ENCODE results near the gene PDZK1IP1.
A peak's percentile ranks its signal among the peaks of the same experiment; 100 is the strongest.

The PDZK1IP1 gene

DNA sequence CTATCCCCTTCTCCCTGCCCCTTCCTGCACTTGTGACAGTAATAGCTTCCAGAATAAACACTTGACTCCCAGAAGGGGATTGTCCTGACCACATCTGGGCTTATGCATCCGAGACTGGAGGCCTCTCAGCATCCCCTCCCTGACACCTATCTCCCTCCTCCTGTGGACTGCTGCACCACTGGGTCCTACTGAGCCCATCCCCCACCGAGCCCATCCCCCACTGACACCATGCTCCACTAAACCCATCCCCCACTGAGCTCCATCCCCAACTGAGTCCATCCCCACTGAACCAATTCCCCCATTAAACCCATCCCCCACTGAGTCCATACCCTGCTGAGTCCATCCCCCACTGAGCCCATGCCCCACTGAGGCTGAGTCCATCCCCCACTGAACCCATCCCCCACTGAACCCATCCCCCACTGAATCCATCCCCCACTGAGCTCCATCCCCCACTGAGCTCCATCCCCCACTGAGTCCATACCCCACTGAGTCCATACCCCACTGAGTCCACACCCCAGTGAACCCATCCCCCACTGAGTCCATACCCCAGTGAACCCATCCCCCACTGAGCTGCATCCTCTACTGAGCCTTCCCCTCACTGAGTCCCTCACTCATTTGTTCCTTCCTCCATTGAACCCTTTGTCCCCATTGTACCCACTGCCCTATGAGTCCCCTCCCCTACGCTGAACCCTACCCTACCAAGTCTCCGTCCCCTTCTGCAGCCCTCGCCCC, 5.6 kb downstream of the PDZK1IP1 start:
- no peak for DNase-seq
- Mint-ChIP-seq H3K9me3 (no peaks in the 10 kb centered on the region), H3K4me1 (peaks cover 4 to 6% of the 10 kb centered on the region in 2 donors), H3K4me3 (no peak overlapping the region), H3K27me3 (peaks cover 52 to 76% of the 10 kb centered on the region in 2 donors), H3K36me3 (no peaks in the 10 kb centered on the region), H3K27ac (no peak overlapping the region)
- ATAC-seq (replicated peaks) = no peak

DNA sequence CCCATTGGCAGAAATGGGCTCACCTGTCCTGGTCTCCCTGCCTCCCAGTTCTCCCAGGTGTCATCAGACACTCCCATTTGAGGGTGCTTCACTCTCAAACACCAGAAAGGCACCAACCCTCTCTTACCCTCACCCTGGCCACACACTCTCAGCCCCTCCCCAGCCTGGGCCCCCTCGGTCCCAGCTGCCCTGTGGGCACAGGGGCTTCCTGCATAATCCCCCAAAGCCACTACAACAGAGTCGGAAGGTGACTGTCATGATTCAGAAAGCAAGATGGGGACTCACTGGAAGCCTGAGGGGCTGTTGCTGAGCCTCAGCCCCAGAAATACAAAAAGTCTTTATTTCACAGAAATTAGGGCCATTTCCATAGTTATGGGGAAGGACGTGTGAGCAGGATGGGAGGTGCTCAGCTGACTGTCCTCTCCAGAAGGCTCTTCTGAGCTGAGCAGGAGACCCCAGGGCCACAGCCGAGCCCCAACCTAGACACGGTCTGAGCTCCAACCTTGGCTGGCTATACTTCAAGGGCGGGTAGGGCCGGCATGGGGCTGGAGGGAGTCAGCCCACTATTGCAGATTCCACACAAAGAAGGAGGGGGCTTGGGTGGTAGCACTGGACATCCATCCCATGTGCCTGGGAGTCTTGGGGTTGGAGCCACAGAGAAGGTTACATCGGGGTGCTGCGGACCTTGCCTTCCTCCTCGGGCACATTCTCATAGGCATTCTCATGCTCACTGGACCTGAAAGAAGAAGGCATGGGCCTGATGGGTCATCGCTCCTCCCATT, 6.3 kb downstream of the PDZK1IP1 start:
- H3K4me3 Mint-ChIP-seq = no peak overlapping the region
- ATAC-seq (replicated peaks) (no peak), DNase-seq (no peak)
- no peaks in the 10 kb centered on the region for H3K36me3 Mint-ChIP-seq
- no peak overlapping the region for H3K27ac Mint-ChIP-seq
- peaks cover 59 to 83% of the 10 kb centered on the region in 2 donors for H3K27me3 Mint-ChIP-seq
- H3K9me3 Mint-ChIP-seq = no peaks in the 10 kb centered on the region
- H3K4me1 Mint-ChIP-seq = peaks cover 10 to 11% of the 10 kb centered on the region in 2 donors

DNA sequence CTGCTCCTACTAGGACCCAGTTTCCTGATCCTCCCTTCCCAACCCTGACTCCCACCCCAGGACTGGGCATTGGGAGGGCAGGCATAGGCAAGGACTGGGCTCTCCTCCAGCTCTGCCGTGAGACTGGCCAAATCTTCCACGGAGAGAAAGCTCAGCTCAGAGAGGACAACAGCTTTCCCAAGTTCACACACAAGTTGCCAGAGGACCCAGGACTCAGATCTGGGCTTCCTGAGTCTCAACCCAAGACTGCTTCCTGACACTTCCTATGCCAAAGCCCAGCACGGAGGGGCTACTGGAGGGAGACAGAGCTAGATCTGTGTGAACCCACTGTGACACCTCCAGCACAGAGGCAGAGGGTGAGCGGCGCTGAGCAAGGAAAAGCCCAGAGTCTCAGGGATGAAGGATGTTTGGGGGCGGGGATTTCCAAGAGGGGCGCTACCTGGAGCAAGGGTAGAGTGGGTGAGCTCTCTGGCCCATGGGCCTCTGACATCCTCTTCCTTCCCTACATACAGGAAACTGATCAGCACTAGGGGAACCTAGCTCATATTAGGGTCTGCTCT, 7.1 kb downstream of the PDZK1IP1 start:
- Mint-ChIP-seq H3K9me3 (no peaks in the 10 kb centered on the region), H3K4me3 (no peak overlapping the region), H3K36me3 (no peaks in the 10 kb centered on the region), H3K27me3 (peaks cover 64 to 89% of the 10 kb centered on the region in 2 donors), H3K27ac (no peak overlapping the region), H3K4me1 (peaks cover 10 to 11% of the 10 kb centered on the region in 2 donors)
- no peak for ATAC-seq (replicated peaks)
- DNase-seq = no peak

DNA sequence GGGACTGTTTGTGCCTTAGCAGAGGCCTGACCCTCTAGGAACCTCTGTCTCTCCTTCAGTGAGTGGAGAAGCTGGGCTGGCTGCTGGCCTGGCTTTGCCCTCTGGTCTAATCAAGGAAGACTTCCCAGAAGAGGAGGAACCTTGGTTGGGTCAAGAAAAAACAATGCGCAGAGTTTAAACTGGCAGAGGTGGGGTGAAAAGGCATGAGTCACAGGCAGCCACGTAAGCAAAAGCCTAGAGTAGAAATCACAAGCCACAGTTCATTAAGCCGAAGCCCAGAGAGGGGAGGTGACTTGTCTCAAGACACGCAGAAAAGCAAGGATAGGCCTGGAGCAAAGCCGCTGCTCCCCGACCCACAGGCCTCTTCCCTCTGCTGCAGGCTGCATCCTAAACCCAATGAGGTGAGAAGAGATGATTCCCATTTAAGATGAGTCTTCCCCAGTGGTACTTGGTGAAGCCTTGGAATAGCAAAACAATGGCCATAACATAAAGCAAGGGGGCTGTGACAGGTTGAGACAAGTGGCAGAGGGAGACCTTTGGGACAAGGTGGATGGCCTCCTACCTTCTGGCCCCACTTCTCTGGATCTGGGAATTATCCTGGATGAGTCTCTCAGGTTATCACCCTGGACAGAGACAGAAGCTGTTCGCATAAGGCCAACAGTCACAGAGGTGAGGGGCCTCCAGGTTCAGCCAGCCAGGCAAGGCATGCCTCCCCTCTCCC, 7.7 kb downstream of the PDZK1IP1 start:
- no peak overlapping the region for H3K4me3 Mint-ChIP-seq
- H3K27me3 Mint-ChIP-seq = peaks cover 63 to 83% of the 10 kb centered on the region in 2 donors
- H3K27ac Mint-ChIP-seq = no peak overlapping the region
- no peaks in the 10 kb centered on the region for H3K9me3 Mint-ChIP-seq
- ATAC-seq (replicated peaks) = no peak
- no peaks in the 10 kb centered on the region for H3K36me3 Mint-ChIP-seq
- peaks cover 10 to 11% of the 10 kb centered on the region in 2 donors for H3K4me1 Mint-ChIP-seq
- DNase-seq = no peak

DNA sequence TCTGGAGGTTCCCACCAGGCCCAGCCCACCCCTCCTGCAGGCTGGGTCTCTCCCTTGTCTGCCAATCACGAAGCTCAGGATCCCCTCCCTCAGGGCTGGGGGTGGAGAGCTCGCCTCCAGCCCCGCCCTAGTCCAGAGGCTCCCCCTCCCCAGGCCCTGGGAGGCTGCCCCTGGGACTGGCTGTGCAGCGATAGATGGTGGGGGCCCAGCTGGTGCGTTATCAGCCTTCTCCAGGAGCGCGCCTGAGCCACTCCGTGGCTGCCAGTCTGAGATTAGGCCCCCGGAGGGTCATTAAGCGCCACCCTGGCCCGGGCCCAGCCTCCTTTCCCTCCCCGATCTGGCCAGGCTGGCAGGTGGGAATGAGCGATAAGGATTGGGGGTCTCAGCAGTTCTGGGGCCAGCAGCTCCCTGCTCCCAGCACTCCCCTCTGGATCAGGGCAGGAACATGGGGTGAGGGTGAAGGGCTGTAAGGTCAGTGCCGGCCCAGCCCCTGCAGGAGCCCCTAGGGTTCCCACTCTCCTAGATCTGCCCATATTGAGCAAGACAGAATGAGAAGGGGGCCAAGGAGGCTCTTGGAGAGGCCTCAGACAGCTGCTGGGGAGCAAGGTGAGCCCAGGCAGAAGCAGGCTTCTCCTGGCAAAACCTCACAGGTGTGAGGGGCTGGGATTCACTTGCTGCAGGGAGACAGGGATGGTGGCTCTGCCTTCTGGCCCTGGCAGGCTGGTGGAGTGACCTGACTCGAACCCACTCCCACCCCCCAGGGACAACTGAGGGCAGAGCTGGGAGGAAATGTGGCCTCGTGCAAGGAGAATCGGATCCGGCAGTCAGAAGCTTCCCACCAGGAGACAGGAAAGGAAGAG, 8.5 kb downstream of the PDZK1IP1 start:
- H3K27me3 Mint-ChIP-seq = peaks cover 56 to 82% of the 10 kb centered on the region in 2 donors
- DNase-seq (no peak), ATAC-seq (replicated peaks) (no peak)
- H3K4me3 Mint-ChIP-seq = no peak overlapping the region
- no peaks in the 10 kb centered on the region for H3K9me3 Mint-ChIP-seq
- peaks cover 10 to 11% of the 10 kb centered on the region in 2 donors for H3K4me1 Mint-ChIP-seq
- no peaks in the 10 kb centered on the region for H3K36me3 Mint-ChIP-seq
- H3K27ac Mint-ChIP-seq = no peak overlapping the region

DNA sequence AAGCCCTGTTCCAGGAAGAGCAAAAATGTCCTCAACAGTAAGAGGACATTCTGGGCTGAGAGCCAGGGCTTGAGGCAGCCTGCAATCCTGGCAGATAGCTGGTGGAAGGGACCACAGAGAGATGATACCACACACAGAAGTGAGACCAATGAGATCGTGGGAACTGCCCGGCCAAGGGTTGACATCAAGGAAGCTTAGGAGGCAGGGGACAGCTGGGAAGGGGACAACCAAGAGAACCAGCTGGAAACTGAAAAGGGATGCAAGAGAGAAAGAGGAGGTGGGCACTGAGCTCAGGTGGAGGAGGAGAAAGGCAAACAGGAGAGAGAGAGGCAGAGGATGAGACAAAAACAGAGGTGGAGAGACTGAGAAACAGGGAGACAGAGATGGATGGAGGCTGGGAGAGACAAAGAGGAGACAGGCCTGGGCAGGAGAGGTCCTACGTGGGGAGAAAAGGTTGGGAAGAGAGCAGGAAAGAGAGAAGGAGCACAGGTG, 9.2 kb downstream of the PDZK1IP1 start:
- H3K4me3 Mint-ChIP-seq = no peak overlapping the region
- ATAC-seq (replicated peaks) = no peak
- H3K27ac Mint-ChIP-seq = no peak overlapping the region

DNA sequence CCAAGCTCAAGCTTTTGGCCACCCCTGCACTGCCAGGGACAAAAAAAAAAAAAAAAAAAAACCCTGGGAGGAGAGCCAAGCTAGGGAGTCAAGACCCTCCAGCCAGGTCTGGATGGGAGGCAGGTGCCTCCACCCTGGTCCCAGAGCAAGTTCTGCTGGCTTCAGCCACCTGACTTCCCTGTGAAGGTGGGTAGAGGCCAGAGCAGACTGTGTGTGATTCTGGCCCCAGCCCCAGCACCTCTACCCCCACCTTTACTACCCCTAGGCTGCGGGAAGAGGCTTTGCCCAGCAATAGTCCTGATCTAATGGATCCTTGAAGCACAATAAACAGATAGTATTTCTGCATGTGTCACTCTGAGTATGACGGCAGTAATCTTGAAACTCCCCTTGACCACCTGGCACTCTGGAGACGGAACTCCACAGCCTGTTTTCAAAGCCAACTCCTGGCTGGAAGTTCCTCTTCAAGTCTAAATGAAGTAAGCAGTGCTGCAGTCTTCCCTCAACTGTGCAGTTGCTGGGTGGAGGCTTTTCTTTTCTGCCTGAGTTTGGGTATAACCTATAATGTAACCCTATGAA, 9.8 kb downstream of the PDZK1IP1 start:
- H3K4me1 Mint-ChIP-seq = peaks cover 13 to 16% of the 10 kb centered on the region in 2 donors
- DNase-seq (no peak), ATAC-seq (replicated peaks) (no peak)
- H3K27me3 Mint-ChIP-seq = peaks cover 52 to 85% of the 10 kb centered on the region in 2 donors
- H3K9me3 Mint-ChIP-seq = no peaks in the 10 kb centered on the region
- no peak overlapping the region for H3K27ac Mint-ChIP-seq
- no peak overlapping the region for H3K4me3 Mint-ChIP-seq
- H3K36me3 Mint-ChIP-seq = no peaks in the 10 kb centered on the region

More for the DNA sequence above, 9.2 kb downstream of the PDZK1IP1 start:
- H3K27me3 Mint-ChIP-seq = peaks cover 55 to 85% of the 10 kb centered on the region in 2 donors
- no peaks in the 10 kb centered on the region for H3K36me3 Mint-ChIP-seq
- DNase-seq = no peak
- no peaks in the 10 kb centered on the region for H3K9me3 Mint-ChIP-seq
- peaks cover 10 to 11% of the 10 kb centered on the region in 2 donors for H3K4me1 Mint-ChIP-seq

DNA sequence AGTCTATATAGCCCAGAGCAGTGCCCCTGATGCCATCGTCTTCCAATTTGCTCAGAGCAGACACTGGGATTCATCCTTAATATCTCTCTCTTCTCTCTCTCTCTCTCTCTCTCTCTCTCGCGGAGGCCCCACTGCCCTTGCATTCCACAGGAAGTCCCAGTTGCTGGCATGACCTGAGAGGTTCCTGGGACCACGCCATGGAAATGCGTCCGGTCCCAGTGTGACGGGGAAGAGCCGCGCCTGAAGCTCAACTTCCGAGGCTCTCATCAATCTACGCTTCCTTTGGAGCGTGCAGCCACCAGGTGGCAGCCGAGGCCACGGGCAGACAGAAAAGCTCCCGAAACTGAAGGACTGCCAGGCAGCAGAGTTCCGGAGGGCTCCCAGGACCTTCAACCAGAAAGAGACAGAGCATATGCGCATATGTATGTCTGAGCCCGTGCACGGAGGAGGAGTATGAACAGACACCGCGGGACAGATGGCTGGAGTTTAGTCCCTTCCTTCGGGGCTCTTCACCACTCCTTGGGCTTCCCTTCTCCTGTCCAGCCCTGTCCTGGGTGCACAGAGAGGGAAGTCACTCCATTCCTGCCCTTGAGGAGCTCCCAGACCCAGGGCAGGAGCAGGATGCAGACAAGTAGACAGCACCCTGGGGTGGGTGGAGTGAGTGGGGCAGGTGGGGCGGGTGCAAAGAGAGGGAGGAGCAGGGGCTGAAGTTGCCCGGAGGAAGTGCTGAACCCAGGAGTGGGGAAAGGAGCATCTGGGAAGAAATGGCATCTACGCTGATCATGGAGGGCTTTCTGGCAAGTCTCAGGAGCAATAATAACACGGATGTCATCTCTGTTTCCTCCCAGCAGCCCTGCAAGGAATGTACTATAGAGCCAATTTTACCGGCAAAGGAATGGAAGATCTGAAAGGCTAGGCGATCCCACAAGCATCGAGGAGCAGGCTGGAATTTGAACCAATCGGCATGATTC, 10.5 kb downstream of the PDZK1IP1 start:
- peak; percentile 80 for DNase-seq
- H3K9me3 Mint-ChIP-seq = no peaks in the 10 kb centered on the region
- no peaks in the 10 kb centered on the region for H3K36me3 Mint-ChIP-seq
- H3K4me1 Mint-ChIP-seq = peaks cover 13 to 19% of the 10 kb centered on the region in 2 donors
- H3K27ac Mint-ChIP-seq = peak overlapping the region; percentile 95
- peaks cover 50 to 85% of the 10 kb centered on the region in 2 donors for H3K27me3 Mint-ChIP-seq
- peak overlapping the region; percentile 79 to 92 for H3K4me3 Mint-ChIP-seq
- peak; percentile 94 to 95 for ATAC-seq (replicated peaks)

DNA sequence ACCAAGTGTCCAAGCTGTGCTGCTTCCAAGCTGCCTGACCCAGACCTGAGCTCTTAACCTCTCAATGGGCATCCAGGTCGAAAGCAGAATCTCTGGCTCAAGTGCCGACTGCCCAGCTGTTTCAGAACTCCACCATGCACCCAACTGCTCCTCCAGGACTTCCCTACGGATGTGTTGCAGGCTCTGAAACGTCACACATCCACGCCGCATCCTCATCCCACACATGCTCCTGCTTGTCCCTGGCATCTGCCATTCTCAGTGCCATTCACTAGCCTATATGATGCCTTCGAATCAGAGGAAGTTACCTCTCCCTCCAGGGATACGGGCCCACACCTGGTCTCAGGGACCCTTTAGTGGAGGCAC, 11.2 kb downstream of the PDZK1IP1 start:
- peak overlapping the region; percentile 95 for H3K27ac Mint-ChIP-seq
- no peaks in the 10 kb centered on the region for H3K9me3 Mint-ChIP-seq
- DNase-seq (no peak), ATAC-seq (replicated peaks) (peak in 1 of 2 donors; percentile 11)
- no peaks in the 10 kb centered on the region for H3K36me3 Mint-ChIP-seq
- H3K4me3 Mint-ChIP-seq = peak overlapping the region; percentile 79 to 92
- H3K27me3 Mint-ChIP-seq = peaks cover 54 to 87% of the 10 kb centered on the region in 2 donors
- H3K4me1 Mint-ChIP-seq = peaks cover 13 to 19% of the 10 kb centered on the region in 2 donors

DNA sequence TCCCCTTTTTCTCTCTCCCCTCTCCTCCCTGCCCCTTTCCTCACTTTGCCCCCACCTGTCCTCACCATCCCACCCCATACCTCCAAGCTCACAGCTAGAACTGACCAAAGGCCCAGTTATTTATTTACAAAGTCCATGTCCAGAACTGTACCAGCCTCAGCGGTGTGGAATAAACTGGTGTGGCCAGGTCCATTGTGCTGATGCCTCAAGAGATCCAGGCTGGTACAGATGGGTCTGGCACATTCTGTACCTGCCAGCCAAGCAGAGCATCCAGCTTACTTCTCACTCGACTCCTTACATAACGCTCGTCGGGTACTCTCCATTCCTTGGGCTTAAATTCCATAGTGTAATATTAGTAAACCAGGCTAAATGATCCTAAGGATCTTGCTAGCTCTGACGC, 11.8 kb downstream of the PDZK1IP1 start:
- H3K27me3 Mint-ChIP-seq = peaks cover 55 to 85% of the 10 kb centered on the region in 2 donors
- H3K36me3 Mint-ChIP-seq = no peaks in the 10 kb centered on the region
- peaks cover 13 to 19% of the 10 kb centered on the region in 2 donors for H3K4me1 Mint-ChIP-seq
- ATAC-seq (replicated peaks) = no peak
- peaks cover 0 to under 1% of the 10 kb centered on the region in 2 donors for H3K9me3 Mint-ChIP-seq
- no peak overlapping the region for H3K27ac Mint-ChIP-seq
- DNase-seq = no peak
- H3K4me3 Mint-ChIP-seq = no peak overlapping the region

DNA sequence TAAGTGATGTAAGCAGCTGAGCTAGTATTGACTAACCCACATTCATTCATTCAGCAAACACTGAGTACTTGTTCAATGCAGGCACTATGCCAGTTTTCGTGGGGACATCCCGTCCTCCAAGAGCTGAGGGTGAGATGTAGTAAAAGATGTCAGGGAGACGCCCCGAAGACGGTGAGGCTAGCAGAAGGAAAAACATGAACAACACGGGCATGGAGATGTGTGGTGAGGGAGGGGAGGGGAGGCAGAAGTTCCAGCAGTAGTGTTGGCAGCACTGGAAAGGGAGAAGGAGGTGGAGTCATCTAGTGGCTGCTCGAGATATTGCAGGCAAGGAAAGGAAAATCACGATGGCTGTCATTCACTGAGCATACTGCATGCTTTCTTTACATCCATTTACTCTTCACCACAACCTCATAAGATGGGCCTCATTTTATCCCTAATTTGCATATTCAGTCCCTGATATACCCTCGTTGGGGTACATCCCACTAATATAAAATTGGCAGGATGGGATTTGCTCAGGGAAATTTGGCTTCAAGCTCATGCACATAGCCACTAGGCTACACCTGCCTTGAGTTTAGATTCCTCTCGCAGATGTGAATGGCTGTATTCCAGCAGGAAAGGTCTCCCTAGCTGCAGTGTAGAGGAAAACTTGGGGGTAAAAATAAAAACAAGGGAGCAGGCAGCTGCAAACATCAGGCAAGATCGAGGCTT, 14.5 kb downstream of the PDZK1IP1 start:
- no peaks in the 10 kb centered on the region for H3K36me3 Mint-ChIP-seq
- peaks cover 0 to 4% of the 10 kb centered on the region in 2 donors for H3K9me3 Mint-ChIP-seq
- peak; percentile 35 to 38 for ATAC-seq (replicated peaks)
- H3K27ac Mint-ChIP-seq = no peak overlapping the region
- H3K4me3 Mint-ChIP-seq = no peak overlapping the region
- peaks cover 37 to 65% of the 10 kb centered on the region in 2 donors for H3K27me3 Mint-ChIP-seq
- peaks cover 13 to 19% of the 10 kb centered on the region in 2 donors for H3K4me1 Mint-ChIP-seq
- peak; percentile 27 for DNase-seq

DNA sequence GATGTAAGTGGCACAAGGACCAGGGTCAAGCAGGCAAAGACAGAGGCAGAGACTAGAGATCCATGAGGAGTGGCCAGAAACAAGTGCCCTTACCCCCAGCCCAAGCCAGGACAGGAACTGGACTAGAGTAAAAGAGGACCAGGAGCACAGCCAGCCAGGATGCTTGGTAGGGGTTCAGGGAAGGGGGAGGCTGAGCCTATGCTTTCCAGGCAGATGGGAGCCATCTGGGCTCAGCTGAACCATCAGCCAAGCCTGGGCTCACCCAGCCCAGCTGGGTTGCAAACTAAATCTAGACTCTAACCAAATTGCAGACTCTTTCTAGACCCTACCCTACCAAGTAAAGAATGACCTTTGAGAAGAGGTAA, 15.2 kb downstream of the PDZK1IP1 start:
- no peak for ATAC-seq (replicated peaks)
- peaks cover 12 to 17% of the 10 kb centered on the region in 2 donors for H3K4me1 Mint-ChIP-seq
- no peak overlapping the region for H3K4me3 Mint-ChIP-seq
- DNase-seq = no peak
- H3K36me3 Mint-ChIP-seq = no peaks in the 10 kb centered on the region
- peaks cover 31 to 58% of the 10 kb centered on the region in 2 donors for H3K27me3 Mint-ChIP-seq
- no peak overlapping the region for H3K27ac Mint-ChIP-seq
- H3K9me3 Mint-ChIP-seq = peaks cover 0 to 4% of the 10 kb centered on the region in 2 donors
